ENCODE results near the gene RAB3B. TPM values are rescaled to one million over a fixed set of nuclear protein-coding genes. Genes with fewer than 3 reads are reported as not detected.
"Not testable (repeated sequence)": the region's sequence is repeated elsewhere in the genome, so short reads cannot be mapped to it uniquely, and the experiment has no call there.

RAB3B gene
- polyA plus RNA-seq (ENCODE audit: low read depth in 6 of 6): not detected

- Mint-ChIP-seq H3K9me3 (peaks cover 0 to 3% (median 0%) of the 10 kb centered on the region in 7 donors), H3K4me3 (peak within 1 kb of the TSS; percentile 43 to 90 (median 86)), H3K27ac (peak within 1 kb of the TSS in 2 of 6 donors; percentile 77 to 85), H3K36me3 (peaks cover 0 to 9% of the 10 kb centered on the region in 2 donors), H3K4me1 (peaks cover 10 to 21% (median 16%) of the 10 kb centered on the region in 3 donors), H3K27me3 (peaks cover 41 to 55% (median 50%) of the 10 kb centered on the region in 3 donors)
- peak; percentile 88 to 90 for ATAC-seq (ENCODE audit: low read depth in 2 of 2)
- DNase-seq: peak; percentile 52
Observed at GRCh38 chr1:51990478-51990965, at the start of gene RAB3B. Gene RAB3B (minus strand): TSS chr1:51990700. CDS start chr1:51977117, 13,583 bp downstream.

- Mint-ChIP-seq H3K27ac (peak overlapping the region in 2 of 6 donors; percentile 32 to 54), H3K36me3 (no peaks in the 10 kb centered on the region), H3K4me3 (no peak overlapping the region), H3K9me3 (no peaks in the 10 kb centered on the region), H3K27me3 (no peaks in the 10 kb centered on the region), H3K4me1 (peaks cover under 1 to 10% (median 8%) of the 10 kb centered on the region in 3 donors)
- DNase-seq (no peak), ATAC-seq (ENCODE audit: low read depth in 2 of 2) (no peak)
Observed at GRCh38 chr1:52037909-52038308, 47.4 kb upstream of the RAB3B start.

DNA sequence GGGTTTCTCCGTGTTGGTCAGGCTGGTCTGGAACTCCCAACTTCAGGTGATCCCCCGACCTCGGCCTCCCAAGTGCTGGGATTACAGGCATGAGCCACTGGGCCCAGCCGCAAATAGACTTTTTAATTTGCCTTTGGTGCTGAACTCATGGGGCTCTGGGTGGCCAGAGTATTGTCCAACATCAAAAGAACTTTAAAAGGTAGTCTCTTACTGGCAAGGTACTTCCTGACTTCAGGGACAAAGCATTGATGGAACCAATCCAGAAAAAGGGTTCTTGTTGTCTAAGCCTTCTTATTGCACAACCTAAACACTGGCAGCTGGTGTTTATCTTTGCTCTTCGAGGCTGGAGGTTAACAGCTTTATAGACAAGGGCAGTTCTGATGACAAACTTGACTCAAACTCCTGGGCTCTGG is 46.9 kb upstream of the RAB3B start:
- Mint-ChIP-seq H3K36me3 (no peaks in the 10 kb centered on the region), H3K27ac (peak overlapping the region in 1 of 6 donors; percentile 26), H3K4me3 (no peak overlapping the region), H3K4me1 (peaks cover 3 to 15% (median 11%) of the 10 kb centered on the region in 3 donors), H3K27me3 (no peaks in the 10 kb centered on the region), H3K9me3 (no peaks in the 10 kb centered on the region)
- no peak for DNase-seq
- ATAC-seq (ENCODE audit: low read depth in 2 of 2): no peak

DNA sequence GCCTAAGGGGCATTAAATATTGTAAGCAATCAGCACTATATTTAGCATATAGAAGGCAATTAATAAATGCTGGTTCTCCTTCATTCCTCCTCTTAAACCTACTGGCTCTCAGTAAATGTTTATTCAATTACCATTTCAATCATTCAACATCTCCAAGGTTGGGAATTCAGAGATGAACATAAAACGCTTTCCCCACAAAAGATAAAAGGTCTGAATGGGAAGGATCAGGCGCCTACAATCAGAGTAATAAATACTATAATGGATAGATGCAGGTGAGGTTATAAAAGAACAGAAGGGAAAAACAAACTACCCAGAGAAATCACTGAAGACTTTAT is 43.5 kb upstream of the RAB3B start:
- no peaks in the 10 kb centered on the region for H3K9me3 Mint-ChIP-seq
- H3K4me3 Mint-ChIP-seq: peak overlapping the region; percentile 16 to 97 (median 94)
- DNase-seq (no peak), ATAC-seq (ENCODE audit: low read depth in 2 of 2) (no peak)
- peak overlapping the region; percentile 94 to 96 (median 95) for H3K27ac Mint-ChIP-seq
- H3K4me1 Mint-ChIP-seq: peaks cover 25 to 36% (median 32%) of the 10 kb centered on the region in 3 donors
- H3K27me3 Mint-ChIP-seq: no peaks in the 10 kb centered on the region
- peaks cover 0 to 4% of the 10 kb centered on the region in 2 donors for H3K36me3 Mint-ChIP-seq

DNA sequence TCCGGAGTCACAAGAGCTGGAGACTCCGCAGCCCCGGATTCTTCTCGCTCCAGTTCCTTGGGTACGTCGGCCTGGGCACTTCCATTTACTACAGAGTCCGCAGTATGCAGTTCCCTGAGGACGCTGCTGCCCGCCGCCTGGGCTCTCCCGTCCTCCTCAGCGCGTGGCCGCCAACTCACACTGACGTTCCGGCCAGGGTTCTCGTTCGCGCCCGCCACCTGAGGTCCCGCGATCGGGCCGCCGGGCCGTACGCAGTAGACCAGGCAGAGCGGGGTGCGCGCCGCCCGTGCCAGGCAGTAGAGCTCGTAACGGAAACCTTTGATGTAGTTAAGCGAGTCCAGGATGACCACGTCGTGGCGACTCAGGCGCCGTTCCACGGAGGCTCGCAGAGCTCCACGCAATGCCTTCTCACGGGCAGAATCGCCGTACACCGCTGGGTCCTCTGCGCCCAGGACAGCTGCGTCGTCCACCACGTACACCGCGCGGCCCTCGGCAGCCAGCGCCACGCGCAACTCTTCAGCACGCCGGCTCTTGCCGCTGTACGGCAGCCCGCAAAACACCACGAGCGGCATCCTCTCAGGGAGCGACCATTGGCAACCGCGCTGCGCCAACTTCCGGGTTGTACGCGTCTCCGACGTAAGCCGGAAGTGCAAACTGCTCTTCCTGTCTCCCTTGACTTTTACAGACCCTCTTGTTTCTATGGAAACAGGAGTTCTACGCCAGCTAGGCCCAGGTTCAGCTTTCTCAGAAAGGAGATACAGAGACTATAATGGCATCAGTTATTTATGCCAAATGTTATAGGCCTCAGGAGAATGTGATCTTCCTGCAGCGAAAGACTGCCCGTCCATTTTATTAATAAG is 42.9 kb upstream of the RAB3B start, which contains the start of gene KTI12:
Gene KTI12, minus strand, starts transcription at position 621 of the 860 bp plus-strand sequence. Its CDS starts 49 bp downstream, at position 572.
- Mint-ChIP-seq H3K27ac (peak within 1 kb of the TSS; percentile 94 to 96 (median 95)), H3K36me3 (peaks cover 0 to 4% of the 10 kb centered on the region in 2 donors), H3K4me3 (peak within 1 kb of the TSS; percentile 90 to 97 (median 94)), H3K4me1 (peaks cover 25 to 36% (median 32%) of the 10 kb centered on the region in 3 donors), H3K27me3 (no peaks in the 10 kb centered on the region), H3K9me3 (no peaks in the 10 kb centered on the region)
- ATAC-seq (ENCODE audit: low read depth in 2 of 2) (peak; percentile 96 to 97), DNase-seq (peak; percentile 84)

GRCh38 chr1:52032785-52033131 is 42.3 kb upstream of the RAB3B start:
- peaks cover 25 to 36% (median 32%) of the 10 kb centered on the region in 3 donors for H3K4me1 Mint-ChIP-seq
- no peaks in the 10 kb centered on the region for H3K9me3 Mint-ChIP-seq
- peaks cover 0 to 4% of the 10 kb centered on the region in 2 donors for H3K36me3 Mint-ChIP-seq
- ATAC-seq (ENCODE audit: low read depth in 2 of 2): peak in 1 of 2 donors; percentile 4
- peak overlapping the region; percentile 70 to 96 (median 94) for H3K27ac Mint-ChIP-seq
- DNase-seq: no peak
- H3K4me3 Mint-ChIP-seq: peak overlapping the region; percentile 90 to 97 (median 94)
- no peaks in the 10 kb centered on the region for H3K27me3 Mint-ChIP-seq

GRCh38 chr1:52032124-52032784 is 41.8 kb upstream of the RAB3B start:
- peaks cover 25 to 36% (median 32%) of the 10 kb centered on the region in 3 donors for H3K4me1 Mint-ChIP-seq
- H3K4me3 Mint-ChIP-seq: peak overlapping the region; percentile 90 to 97 (median 94)
- ATAC-seq (ENCODE audit: low read depth in 2 of 2) (no peak), DNase-seq (no peak)
- peaks cover 0 to 6% of the 10 kb centered on the region in 2 donors for H3K36me3 Mint-ChIP-seq
- peak overlapping the region; percentile 22 to 96 (median 82) for H3K27ac Mint-ChIP-seq
- H3K27me3 Mint-ChIP-seq: no peaks in the 10 kb centered on the region
- no peaks in the 10 kb centered on the region for H3K9me3 Mint-ChIP-seq

DNA sequence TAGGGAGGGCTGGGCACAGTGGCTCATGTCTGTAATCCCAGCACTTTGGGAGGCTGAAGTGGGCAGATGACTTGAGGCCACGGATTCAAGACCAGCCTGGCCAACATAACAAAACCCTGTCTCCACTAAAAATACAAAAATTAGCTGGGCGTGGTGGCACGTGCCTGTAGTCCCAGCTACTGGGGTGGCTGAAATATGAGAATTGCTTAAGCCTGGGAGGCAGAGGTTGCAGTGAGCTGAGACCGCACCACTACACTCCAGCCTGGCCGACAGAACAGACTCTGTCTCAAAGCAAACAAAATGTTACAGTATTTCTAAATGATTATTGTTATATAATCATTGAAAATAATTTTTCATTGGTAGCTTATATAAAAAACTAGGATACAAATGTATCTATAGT is 38.3 kb upstream of the RAB3B start:
- H3K36me3 Mint-ChIP-seq: peaks cover 10 to 21% of the 10 kb centered on the region in 2 donors
- H3K9me3 Mint-ChIP-seq; ATAC-seq (ENCODE audit: low read depth in 2 of 2); H3K27me3 Mint-ChIP-seq; H3K4me3 Mint-ChIP-seq; H3K27ac Mint-ChIP-seq; DNase-seq: not testable (repeated sequence)
- peaks cover 29 to 32% (median 29%) of the 10 kb centered on the region in 3 donors for H3K4me1 Mint-ChIP-seq

DNA sequence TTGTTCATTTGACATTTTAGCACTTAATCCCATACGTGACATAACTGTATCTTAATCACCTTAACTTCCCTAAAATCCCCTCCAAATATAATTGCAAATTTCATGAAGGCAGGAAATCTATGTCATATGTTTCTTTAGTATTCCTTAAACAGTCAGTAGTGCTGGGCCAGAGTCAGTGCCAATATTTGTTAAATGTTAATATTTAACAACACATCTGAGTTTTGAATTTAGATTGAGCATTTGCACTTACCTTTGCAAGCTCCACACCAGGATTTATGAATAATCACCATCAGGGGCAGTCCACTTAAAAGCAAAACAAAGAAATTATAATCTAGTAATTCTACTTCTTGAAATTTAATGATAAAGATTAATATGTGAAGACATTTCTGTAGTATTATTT is 37.8 kb upstream of the RAB3B start:
- DNase-seq: no peak
- Mint-ChIP-seq H3K36me3 (peaks cover 13 to 26% of the 10 kb centered on the region in 2 donors), H3K4me3 (no peak overlapping the region)

DNA sequence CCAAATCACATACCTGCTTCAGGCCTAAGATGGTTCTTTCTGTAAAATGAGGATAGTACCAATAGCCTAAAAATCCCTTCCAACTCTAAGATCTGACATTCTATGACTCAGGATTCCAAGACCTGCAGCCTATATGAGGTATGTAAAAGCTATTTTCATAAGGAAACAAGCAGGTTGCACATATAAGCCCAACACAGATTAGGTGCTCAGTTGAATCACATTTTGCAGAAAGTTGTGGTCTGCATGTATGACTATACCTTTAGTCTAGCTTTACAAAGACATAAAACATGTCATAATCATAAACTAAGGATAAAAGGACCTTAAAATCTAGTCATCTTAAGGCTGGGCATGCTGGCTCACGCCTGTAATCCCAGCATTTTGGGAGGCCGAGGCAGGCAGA is 35.8 kb upstream of the RAB3B start:
- ATAC-seq (ENCODE audit: low read depth in 2 of 2): no peak
- Mint-ChIP-seq H3K27me3 (no peaks in the 10 kb centered on the region), H3K9me3 (no peaks in the 10 kb centered on the region), H3K4me3 (no peak overlapping the region), H3K27ac (no peak overlapping the region), H3K36me3 (peaks cover 30 to 31% of the 10 kb centered on the region in 2 donors), H3K4me1 (peaks cover 9 to 17% (median 10%) of the 10 kb centered on the region in 3 donors)
- DNase-seq: no peak

More for the DNA sequence above, 37.8 kb upstream of the RAB3B start:
- H3K27ac Mint-ChIP-seq: no peak overlapping the region
- no peak for ATAC-seq (ENCODE audit: low read depth in 2 of 2)
- peaks cover 26 to 29% (median 29%) of the 10 kb centered on the region in 3 donors for H3K4me1 Mint-ChIP-seq
- H3K27me3 Mint-ChIP-seq: no peaks in the 10 kb centered on the region
- no peaks in the 10 kb centered on the region for H3K9me3 Mint-ChIP-seq

DNA sequence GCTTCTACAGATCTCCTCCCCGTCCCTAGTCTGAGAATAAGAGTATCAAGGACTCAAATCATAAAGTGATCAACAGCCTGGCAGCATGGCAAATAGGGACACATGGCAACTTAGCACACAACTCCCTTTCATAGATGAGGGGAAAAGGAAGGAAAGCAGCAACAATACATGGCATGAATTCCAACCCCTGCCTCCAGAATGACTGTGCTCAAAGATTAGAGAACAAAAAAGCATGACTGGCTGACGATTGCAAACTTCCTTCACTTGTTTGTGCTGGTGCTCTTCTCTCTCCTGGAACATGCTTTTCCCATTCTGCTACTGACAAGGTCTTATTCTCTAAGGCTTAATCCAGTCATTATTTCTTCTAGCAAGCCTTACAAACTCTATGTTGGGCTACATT is 31.6 kb upstream of the RAB3B start:
- DNase-seq (no peak), ATAC-seq (ENCODE audit: low read depth in 2 of 2) (no peak)
- Mint-ChIP-seq H3K27ac (peak overlapping the region in 1 of 6 donors; percentile 47), H3K9me3 (no peaks in the 10 kb centered on the region), H3K4me1 (peaks cover 0 to 4% (median 0%) of the 10 kb centered on the region in 3 donors), H3K4me3 (no peak overlapping the region), H3K36me3 (peaks cover 38 to 43% of the 10 kb centered on the region in 2 donors), H3K27me3 (no peaks in the 10 kb centered on the region)

- DNase-seq (no peak), ATAC-seq (ENCODE audit: low read depth in 2 of 2) (no peak)
Observed at GRCh38 chr1:52008071-52008809, 17.7 kb upstream of the RAB3B start.

More at GRCh38 chr1:52008071-52008809, 17.7 kb upstream of the RAB3B start:
- Mint-ChIP-seq H3K4me3 (no peak overlapping the region), H3K27me3 (peaks cover 14 to 42% (median 21%) of the 10 kb centered on the region in 3 donors), H3K4me1 (peaks cover 0 to 2% (median 0%) of the 10 kb centered on the region in 3 donors), H3K36me3 (no peaks in the 10 kb centered on the region), H3K27ac (no peak overlapping the region), H3K9me3 (no peaks in the 10 kb centered on the region)

Measured in naive B cell (primary cell).